H9 (cell line): ENCODE results near the gene DNAH11. TPM values are rescaled to one million over a fixed set of nuclear protein-coding genes. Genes with fewer than 3 reads are reported as not detected.

ENCODE experiments used
- DNase-seq: peaks from one replicate; pipeline ENCODE4 v3.0.0-alpha.2; 2017
- H2AFZ ChIP-seq: one replicate; pipeline ENCODE4 v1.6.1; 2013; ENCODE audit warnings: mild to moderate bottlenecking, low read length, control low read depth, moderate library complexity
- H2AK5ac ChIP-seq: 2 replicates; pipeline ENCODE4 v1.6.1; 2013; ENCODE audit warnings: low read length, control low read depth, mixed read lengths; ENCODE audit not compliant: insufficient read length
- H2BK120ac ChIP-seq: one replicate; pipeline ENCODE4 v1.6.1; 2013; ENCODE audit warnings: low read depth, mild to moderate bottlenecking, low read length, control low read depth, inconsistent platforms; ENCODE audit not compliant: poor library complexity, severe bottlenecking
- H2BK12ac ChIP-seq: 2 replicates; pipeline ENCODE4 v1.6.1; 2013; ENCODE audit warnings: low read length, control low read depth, mixed read lengths, low read depth; ENCODE audit not compliant: insufficient read length
- H2BK15ac ChIP-seq: 2 replicates; pipeline ENCODE4 v1.6.1; 2013; ENCODE audit warnings: low read depth, low read length, control low read depth
- H2BK20ac ChIP-seq: one replicate; pipeline ENCODE4 v1.6.1; 2013; ENCODE audit warnings: low read depth, mild to moderate bottlenecking, low read length, control low read depth, inconsistent platforms; ENCODE audit not compliant: poor library complexity, severe bottlenecking
- H2BK5ac ChIP-seq: 2 replicates; pipeline ENCODE4 v1.6.1; 2013; ENCODE audit warnings: low read length, control low read depth, mixed read lengths; ENCODE audit not compliant: insufficient read length
- H3K14ac ChIP-seq: 2 replicates; pipeline ENCODE4 v1.6.1; 2013; ENCODE audit warnings: low read length, control low read depth; ENCODE audit not compliant: insufficient read depth
- H3K18ac ChIP-seq: 2 replicates; pipeline ENCODE4 v1.6.1; 2013; ENCODE audit warnings: low read depth, mild to moderate bottlenecking, mixed read lengths, low read length, control low read depth; ENCODE audit not compliant: insufficient read length
- H3K23ac ChIP-seq: 2 replicates; pipeline ENCODE4 v1.6.1; 2013; ENCODE audit warnings: low read length, control low read depth, mixed read lengths, low read depth; ENCODE audit not compliant: insufficient read length
- H3K23me2 ChIP-seq: 2 replicates; pipeline ENCODE4 v1.6.1; 2013; ENCODE audit warnings: low read depth, mild to moderate bottlenecking, mixed read lengths, low read length, control low read depth; ENCODE audit not compliant: insufficient read length, poor library complexity, severe bottlenecking
- H3K27ac ChIP-seq: 2 replicates; pipeline ENCODE4 v1.5.1; 2013; ENCODE audit warnings: low read length, control low read depth, mixed read lengths, low read depth; ENCODE audit not compliant: insufficient read length
- H3K27me3 ChIP-seq: 2 replicates; pipeline ENCODE4 v1.6.1; 2013; ENCODE audit warnings: low read length, control low read depth, inconsistent platforms; ENCODE audit not compliant: insufficient read depth
- H3K4ac ChIP-seq: 2 replicates; pipeline ENCODE4 v1.6.1; 2013; ENCODE audit warnings: low read depth, mild to moderate bottlenecking, control low read depth, inconsistent platforms, low read length, moderate library complexity
- H3K4me1 ChIP-seq: 2 replicates; pipeline ENCODE4 v1.6.1; 2013; ENCODE audit warnings: low read length, control low read depth, inconsistent platforms; ENCODE audit not compliant: insufficient read depth
- H3K4me2 ChIP-seq: 2 replicates; pipeline ENCODE4 v1.6.1; 2013; ENCODE audit warnings: low read length, control low read depth, mixed read lengths; ENCODE audit not compliant: insufficient read length, insufficient read depth
- H3K56ac ChIP-seq: 2 replicates; pipeline ENCODE4 v1.6.1; 2013; ENCODE audit warnings: low read depth, mild to moderate bottlenecking, mixed read lengths, low read length, control low read depth; ENCODE audit not compliant: insufficient read length
- H3K79me1 ChIP-seq: 2 replicates; pipeline ENCODE4 v1.6.1; 2013; ENCODE audit warnings: low read depth, mild to moderate bottlenecking, moderate library complexity, low read length, control low read depth, inconsistent platforms; ENCODE audit not compliant: insufficient read depth, poor library complexity, severe bottlenecking
- H3K79me2 ChIP-seq: 2 replicates; pipeline ENCODE4 v1.6.1; 2013; ENCODE audit warnings: low read length, control low read depth, inconsistent platforms; ENCODE audit not compliant: insufficient read depth
- H3K9ac ChIP-seq: 2 replicates; pipeline ENCODE4 v1.6.1; 2013; ENCODE audit warnings: low read length, control low read depth, mixed read lengths; ENCODE audit not compliant: insufficient read length; ENCODE audit errors: extremely low read depth
- H3K9me3 ChIP-seq: one replicate; pipeline ENCODE4 v1.6.1; 2013; ENCODE audit warnings: low read depth, low read length, inconsistent platforms; ENCODE audit not compliant: control insufficient read depth
- H3T11ph ChIP-seq: one replicate; pipeline ENCODE4 v1.6.1; 2013; ENCODE audit warnings: mild to moderate bottlenecking, low read length, control low read depth, inconsistent platforms
- H4K20me1 ChIP-seq: one replicate; pipeline ENCODE4 v1.6.1; 2013; ENCODE audit not compliant: control insufficient read depth, insufficient read length, insufficient read depth
- H4K5ac ChIP-seq: 2 replicates; pipeline ENCODE4 v1.6.1; 2013; ENCODE audit warnings: low read depth, mild to moderate bottlenecking, mixed read lengths, low read length, control low read depth; ENCODE audit not compliant: insufficient read length
- H4K8ac ChIP-seq: replicated peaks from 2 replicates; pipeline ENCODE4 v1.6.1; 2013; ENCODE audit warnings: low read length, control low read depth, mixed read lengths, low read depth; ENCODE audit not compliant: insufficient read length
- H4K91ac ChIP-seq: 2 replicates; pipeline ENCODE4 v1.6.1; 2013; ENCODE audit warnings: low read depth, mild to moderate bottlenecking, moderate library complexity, mixed read lengths, low read length, control low read depth; ENCODE audit not compliant: insufficient read length
- H3K27ac Mint-ChIP-seq, 3 experiments: 2 replicates in 2 of 3; 3 replicates in 1 of 3; pipeline ENCODE4 v1.8.0; 2020 to 2021; ENCODE audit warnings: mixed read lengths in 3 of 3, mild to moderate bottlenecking in 1 of 3, moderate library complexity in 1 of 3
- H3K27me3 Mint-ChIP-seq: 2 replicates; pipeline ENCODE4 v1.8.0; 2021; ENCODE audit warnings: low read depth, mild to moderate bottlenecking, moderate library complexity, mixed read lengths
- H3K36me3 Mint-ChIP-seq, 3 experiments: 2 replicates in 2 of 3; 3 replicates in 1 of 3; pipeline ENCODE4 v1.8.0; 2020 to 2021; ENCODE audit warnings: low read depth in 3 of 3, mixed read lengths in 3 of 3; ENCODE audit not compliant: insufficient read depth in 1 of 3
- H3K4me1 Mint-ChIP-seq, 2 experiments: 2 replicates each; pipeline ENCODE4 v1.8.0; 2020; ENCODE audit warnings: mixed read lengths in 2 of 2
- H3K4me3 Mint-ChIP-seq, 2 experiments: 2 replicates in 1 of 2; 3 replicates in 1 of 2; pipeline ENCODE4 v1.8.0; 2020 to 2021; ENCODE audit warnings: mild to moderate bottlenecking in 2 of 2, mixed read lengths in 2 of 2, moderate library complexity in 1 of 2
- H3K9me3 Mint-ChIP-seq, 2 experiments: 2 replicates in 1 of 2; 3 replicates in 1 of 2; pipeline ENCODE4 v1.8.0; 2020; ENCODE audit warnings: mild to moderate bottlenecking in 2 of 2, mixed read lengths in 2 of 2, moderate library complexity in 1 of 2
- CTCF ChIP-seq: fragments of 200-600 bp; sonication (generic); conservative IDR thresholded peaks from 3 replicates; pipeline ENCODE4 v1.8.0; 2021; ENCODE audit warnings: antibody characterized with exemption, mild to moderate bottlenecking
- WGBS: extraction: QIAGEN DNeasy Blood & Tissue Kit; methylation state at CpG from one replicate; pipeline ENCODE4 v1.1.7; 2013; ENCODE audit warnings: missing lambda C conversion rate, low lambda C conversion rate, mixed read lengths; ENCODE audit not compliant: insufficient read length; ENCODE audit errors: extremely low coverage; 5-methylcytosine and 5-hydroxymethylcytosine counted together
- total RNA-seq: library from RNA; stranded (reverse); gene quantifications from 2 replicates; pipeline ENCODE4 v1.2.1, GENCODE V29; 2021

The DNAH11 gene
- total RNA-seq, 1 experiment from 2014 or later: 2.5 TPM

- Histone ChIP-seq H3K23ac (no peak overlapping the region), H3K4ac (no peak overlapping the region), H3K56ac (no peak overlapping the region), H3K18ac (no peak overlapping the region), H3K9me3 (no peaks in the 10 kb centered on the region), H4K8ac (no peak overlapping the region), H3K4me1 (no peaks in the 10 kb centered on the region), H2AFZ (no peak overlapping the region), H3K79me1 (no peaks in the 10 kb centered on the region), H3K23me2 (no peaks in the 10 kb centered on the region), H2BK5ac (no peak overlapping the region), H3K79me2 (no peaks in the 10 kb centered on the region), H3K9ac (no peak overlapping the region), H4K91ac (no peak overlapping the region), H3T11ph (no peak overlapping the region), H2BK15ac (no peak overlapping the region), H3K4me2 (no peak overlapping the region), H2BK20ac (no peak overlapping the region), H2AK5ac (no peak overlapping the region), H2BK120ac (no peak overlapping the region), H3K27ac (no peak overlapping the region), H3K14ac (no peak overlapping the region), H3K27me3 (no peaks in the 10 kb centered on the region), H4K5ac (no peak overlapping the region), H2BK12ac (no peak overlapping the region), H4K20me1 (no peaks in the 10 kb centered on the region)
- Mint-ChIP-seq H3K36me3 (no peaks in the 10 kb centered on the region), H3K27me3 (no peaks in the 10 kb centered on the region), H3K27ac (no peak overlapping the region), H3K9me3 (no peaks in the 10 kb centered on the region; a peak in 1 of 5 replicates), H3K4me1 (peaks cover 3 to 6% of the 10 kb centered on the region in 2 experiments), H3K4me3 (no peak overlapping the region)
- WGBS: no CpG with 5 or more reads among the region's 2 CpGs
- no peak for DNase-seq
- peak; percentile 70 for TF ChIP-seq CTCF
Observed at GRCh38 chr7:21568762-21569161, 25.9 kb downstream of the DNAH11 start.
